ENCODE measurements around the gene PON3. TPM values are rescaled to one million over a fixed set of nuclear protein-coding genes. Genes with fewer than 3 reads are reported as not detected.

Gene PON3
- total and polyA plus RNA-seq, 2 of the 13 experiments (the other 11 are each of a cell fraction or from before 2014, with no cell fraction given) = 23.6 to 37.8 TPM

GRCh38 chr7:95334447-95334846, 61.7 kb downstream of the PON3 start:
- FAIRE-seq = no peak
- no peaks in the 10 kb centered on the region for H4K20me1 ChIP-seq (ENCODE audit: insufficient read depth, low read length)

More at GRCh38 chr7:95334447-95334846, 61.7 kb downstream of the PON3 start:
- H3K36me3 ChIP-seq (replicated peaks in 1 of 2; ENCODE audit: control insufficient read depth in 1 of 2, insufficient read depth in 2 of 2, low read length in 2 of 2) = no peaks in the 10 kb centered on the region
- ChIA-PET CTCF (ENCODE audit: low intra/inter-chr PET ratio, low total read pairs) (no interaction called here), POLR2A (no interaction called here)
- 0 out of 2 replicates have a peak, but pooled peaks cover 6% of the 10 kb centered on the region for H3K4me1 ChIP-seq (ENCODE audit: insufficient read depth, low read length)
- no peaks in the 10 kb centered on the region for H3K9me3 ChIP-seq (ENCODE audit: low read length)
- DNase-seq (ENCODE audit: low spot score) (no peak), ATAC-seq (no peak)
- H3K27ac ChIP-seq (ENCODE audit: extremely low read length, insufficient read depth, low read length) = no peak overlapping the region
- in situ Hi-C loops (cut with HindIII; ENCODE audit: extremely low pct_ligation_motif_present, low pct_unique_long_range_greater_than_20kb) = loop anchor here (25.0 kb wide), 1 partner anchor 353 kb away; no protein-coding TSS in a partner anchor
- BruUV-seq (replicated peaks) = no TSS peak
- no peak overlapping the region for H3K4me3 ChIP-seq (replicated peaks in 1 of 3; ENCODE audit: insufficient read depth in 1 of 3, low read depth in 2 of 3, low read length in 3 of 3)
- no peak overlapping the region for H3K9ac ChIP-seq (ENCODE audit: insufficient read depth, low read depth, low read length)
- no peaks in the 10 kb centered on the region for H3K79me2 ChIP-seq (ENCODE audit: insufficient read depth, low read length)
- intact Hi-C loops (cut with micrococcal nuclease; ENCODE audit: unreplicated experiment) = no loop called here
- H3K27me3 ChIP-seq (ENCODE audit: control insufficient read depth in 1 of 2, insufficient read depth in 2 of 2, low read length in 2 of 2) = no peaks in the 10 kb centered on the region
- TF ChIP-seq ZNF343 (CRISPR knock-in tag; IDR thresholded peaks at IDR 0.05) = no peak
- TF ChIP-seq ZNF10 (CRISPR knock-in tag; IDR thresholded peaks at IDR 0.05; ENCODE audit: borderline replicate concordance, low read depth) = no peak
- TF ChIP-seq SRSF9 (IDR thresholded peaks at IDR 0.05; ENCODE audit: borderline replicate concordance, insufficient read depth, low read depth, low read length, poor library complexity, severe bottlenecking) = no peak
- TF ChIP-seq ZNF572 (CRISPR knock-in tag; IDR thresholded peaks at IDR 0.05) = no peak
- no peak for TF ChIP-seq SYNCRIP (IDR thresholded peaks at IDR 0.05; ENCODE audit: insufficient read depth, low read depth, low read length)
- no peak for TF ChIP-seq ZNF652 (CRISPR knock-in tag; IDR thresholded peaks at IDR 0.05; ENCODE audit: borderline replicate concordance, low read depth)
- TF ChIP-seq, protein P1, sequence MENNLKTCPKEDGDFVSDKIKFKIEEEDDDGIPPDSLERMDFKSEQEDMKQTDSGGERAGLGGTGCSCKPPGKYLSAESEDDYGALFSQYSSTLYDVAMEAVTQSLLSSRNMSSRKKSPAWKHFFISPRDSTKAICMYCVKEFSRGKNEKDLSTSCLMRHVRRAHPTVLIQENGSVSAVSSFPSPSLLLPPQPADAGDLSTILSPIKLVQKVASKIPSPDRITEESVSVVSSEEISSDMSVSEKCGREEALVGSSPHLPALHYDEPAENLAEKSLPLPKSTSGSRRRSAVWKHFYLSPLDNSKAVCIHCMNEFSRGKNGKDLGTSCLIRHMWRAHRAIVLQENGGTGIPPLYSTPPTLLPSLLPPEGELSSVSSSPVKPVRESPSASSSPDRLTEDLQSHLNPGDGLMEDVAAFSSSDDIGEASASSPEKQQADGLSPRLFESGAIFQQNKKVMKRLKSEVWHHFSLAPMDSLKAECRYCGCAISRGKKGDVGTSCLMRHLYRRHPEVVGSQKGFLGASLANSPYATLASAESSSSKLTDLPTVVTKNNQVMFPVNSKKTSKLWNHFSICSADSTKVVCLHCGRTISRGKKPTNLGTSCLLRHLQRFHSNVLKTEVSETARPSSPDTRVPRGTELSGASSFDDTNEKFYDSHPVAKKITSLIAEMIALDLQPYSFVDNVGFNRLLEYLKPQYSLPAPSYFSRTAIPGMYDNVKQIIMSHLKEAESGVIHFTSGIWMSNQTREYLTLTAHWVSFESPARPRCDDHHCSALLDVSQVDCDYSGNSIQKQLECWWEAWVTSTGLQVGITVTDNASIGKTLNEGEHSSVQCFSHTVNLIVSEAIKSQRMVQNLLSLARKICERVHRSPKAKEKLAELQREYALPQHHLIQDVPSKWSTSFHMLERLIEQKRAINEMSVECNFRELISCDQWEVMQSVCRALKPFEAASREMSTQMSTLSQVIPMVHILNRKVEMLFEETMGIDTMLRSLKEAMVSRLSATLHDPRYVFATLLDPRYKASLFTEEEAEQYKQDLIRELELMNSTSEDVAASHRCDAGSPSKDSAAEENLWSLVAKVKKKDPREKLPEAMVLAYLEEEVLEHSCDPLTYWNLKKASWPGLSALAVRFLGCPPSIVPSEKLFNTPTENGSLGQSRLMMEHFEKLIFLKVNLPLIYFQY (CRISPR knock-in tag; IDR thresholded peaks at IDR 0.05; ENCODE audit: borderline replicate concordance) = no peak
- no peak for TF ChIP-seq ZNF101 (CRISPR knock-in tag; IDR thresholded peaks at IDR 0.05; ENCODE audit: borderline replicate concordance, low read depth)
- no peak for TF ChIP-seq SKI (IDR thresholded peaks at IDR 0.05; ENCODE audit: partially characterized antibody)
- no peak for TF ChIP-seq TOPORS (CRISPR knock-in tag; IDR thresholded peaks at IDR 0.05)
- TF ChIP-seq ARNT (IDR thresholded peaks at IDR 0.05) = no peak
- TF ChIP-seq, protein P2, sequence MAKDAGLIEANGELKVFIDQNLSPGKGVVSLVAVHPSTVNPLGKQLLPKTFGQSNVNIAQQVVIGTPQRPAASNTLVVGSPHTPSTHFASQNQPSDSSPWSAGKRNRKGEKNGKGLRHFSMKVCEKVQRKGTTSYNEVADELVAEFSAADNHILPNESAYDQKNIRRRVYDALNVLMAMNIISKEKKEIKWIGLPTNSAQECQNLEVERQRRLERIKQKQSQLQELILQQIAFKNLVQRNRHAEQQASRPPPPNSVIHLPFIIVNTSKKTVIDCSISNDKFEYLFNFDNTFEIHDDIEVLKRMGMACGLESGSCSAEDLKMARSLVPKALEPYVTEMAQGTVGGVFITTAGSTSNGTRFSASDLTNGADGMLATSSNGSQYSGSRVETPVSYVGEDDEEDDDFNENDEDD (CRISPR knock-in tag; IDR thresholded peaks at IDR 0.05; ENCODE audit: borderline replicate concordance) = no peak
- no peak overlapping the region for H3K4me2 ChIP-seq (ENCODE audit: low read depth, low read length)
- H2AFZ ChIP-seq (ENCODE audit: low read length) = no peak overlapping the region

All from HepG2 (cell line).